Measurements from ENCODE around the gene NACA2.

NACA2 gene

GRCh38 chr17:61543786-61544415, 47.1 kb downstream of the NACA2 start:
- DNase-seq: no peak

- DNase-seq: no peak
Measured at GRCh38 chr17:61542027-61542426, 49.0 kb downstream of the NACA2 start.

- DNase-seq: no peak
Measured at GRCh38 chr17:61540874-61541273, 50.1 kb downstream of the NACA2 start.
